EH (cell line): Measurements from ENCODE around the gene PPP2R5A.
"Not testable (repeated sequence)": the region's sequence is repeated elsewhere in the genome, so short reads cannot be mapped to it uniquely, and the experiment has no call there.

ENCODE experiments used
- DNase-seq: peaks from one replicate; pipeline ENCODE4 v3.0.0-alpha.2; 2015; ENCODE audit warnings: low read depth

The PPP2R5A gene

DNA sequence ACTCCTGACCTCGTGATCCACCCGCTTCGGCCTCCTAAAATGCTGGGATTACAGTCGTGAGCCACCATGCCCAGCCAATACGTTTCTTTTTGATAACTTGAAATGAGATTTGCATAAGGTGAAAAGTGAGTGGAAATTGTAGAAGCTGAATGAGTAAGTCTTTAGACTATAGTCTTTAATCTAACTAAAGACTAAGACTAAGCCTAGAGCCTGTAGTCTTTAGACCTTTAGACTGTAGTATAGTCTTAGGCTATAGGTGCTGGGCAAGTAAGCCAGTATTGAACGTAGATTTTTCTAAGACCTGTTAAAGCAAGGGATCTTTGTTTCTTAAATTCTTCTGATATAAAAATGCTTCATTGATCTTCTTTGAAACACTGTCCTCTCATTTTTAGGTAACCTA, 12.1 kb downstream of the PPP2R5A start:
- DNase-seq, result no peak

DNA sequence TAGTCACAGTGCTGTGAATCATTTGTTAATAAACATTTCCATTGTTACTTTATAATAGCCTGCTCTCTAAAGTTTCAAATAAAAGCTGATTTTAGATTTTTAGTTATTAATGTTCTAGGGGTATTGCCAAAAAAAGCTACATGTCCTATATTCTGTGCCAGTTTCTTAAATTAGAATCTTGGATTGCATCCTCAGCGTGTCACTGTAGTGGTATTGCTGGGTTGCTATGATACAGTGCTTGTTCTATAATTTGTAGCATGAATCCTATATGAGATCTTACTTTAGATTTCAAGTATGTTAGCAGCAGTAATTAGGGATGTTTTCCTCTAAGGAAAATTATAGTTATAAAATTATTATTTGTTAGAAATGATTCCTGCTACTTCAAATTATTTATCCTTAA, 16.4 kb downstream of the PPP2R5A start:
- DNase-seq, result peak; percentile 47

DNA sequence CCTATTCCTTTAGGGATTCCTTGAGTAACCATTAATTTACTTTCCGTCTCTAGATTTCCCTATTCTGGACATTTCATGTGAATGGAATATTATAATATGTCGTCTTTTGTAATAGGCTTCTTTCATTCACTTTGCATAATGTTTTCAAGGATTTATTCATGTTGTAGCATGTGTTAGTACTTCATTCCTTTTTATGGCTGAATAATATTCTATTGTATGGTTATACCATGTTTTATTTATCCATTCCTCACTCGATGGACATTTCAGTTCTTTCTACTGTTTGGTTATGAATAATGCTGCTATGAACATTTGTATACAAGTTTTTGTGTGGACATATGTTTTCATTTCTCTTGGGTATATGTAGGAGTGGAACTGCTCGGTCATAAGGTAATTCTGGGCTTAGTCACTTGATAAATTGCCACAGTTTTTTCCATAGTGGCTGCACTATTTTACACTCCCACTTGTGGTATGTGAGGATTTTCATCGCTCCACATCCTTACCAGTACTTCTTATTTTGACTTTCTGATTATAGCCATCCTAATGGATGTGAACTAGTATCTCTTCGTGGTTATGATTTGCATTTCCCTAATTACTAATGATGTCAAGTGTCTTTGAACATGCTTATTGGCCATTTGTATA, 17.7 kb downstream of the PPP2R5A start:
- peak; percentile 58 for DNase-seq

GRCh38 chr1:212305342-212305741, 20.1 kb downstream of the PPP2R5A start:
- no peak for DNase-seq

- DNase-seq, result not testable (repeated sequence)
Measured at GRCh38 chr1:212305984-212306452, 20.8 kb downstream of the PPP2R5A start.

GRCh38 chr1:212309967-212310366, 24.8 kb downstream of the PPP2R5A start:
- no peak for DNase-seq

- no peak for DNase-seq
Measured at GRCh38 chr1:212310383-212310782, 25.2 kb downstream of the PPP2R5A start.

DNA sequence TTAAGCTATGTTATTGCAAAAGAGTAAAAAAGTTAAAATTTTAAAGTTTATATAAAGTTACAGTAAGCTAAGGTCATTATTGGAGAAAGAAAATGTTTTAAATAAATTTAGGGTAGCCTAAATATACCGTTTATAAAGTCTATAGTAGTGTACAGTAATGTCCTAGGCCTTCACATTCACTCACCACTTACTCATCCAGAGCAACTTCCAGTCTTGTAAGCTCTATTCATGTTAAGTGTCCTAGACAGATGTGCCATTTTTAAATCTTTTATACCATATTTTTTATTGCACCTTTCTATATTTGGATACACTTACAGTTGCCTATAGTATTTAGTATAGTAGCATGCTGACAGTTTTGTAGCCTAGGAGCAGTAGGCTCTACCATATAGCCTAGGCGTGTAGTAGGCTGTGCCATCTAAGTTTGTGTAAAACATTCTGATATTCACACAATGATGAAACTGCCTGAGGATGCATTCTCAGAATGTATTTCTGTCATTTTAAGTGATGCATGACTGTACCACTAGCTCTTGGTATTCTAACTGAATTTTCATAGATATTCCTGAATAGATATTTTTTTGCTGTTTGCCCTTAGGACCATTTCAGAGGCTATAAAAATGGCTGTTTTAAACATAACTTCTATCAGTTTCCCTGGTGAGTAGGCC, 26.8 kb downstream of the PPP2R5A start:
- peak; percentile 67 for DNase-seq

- DNase-seq, result peak; percentile 88
Measured at GRCh38 chr1:212313616-212314015, 28.4 kb downstream of the PPP2R5A start.

DNA sequence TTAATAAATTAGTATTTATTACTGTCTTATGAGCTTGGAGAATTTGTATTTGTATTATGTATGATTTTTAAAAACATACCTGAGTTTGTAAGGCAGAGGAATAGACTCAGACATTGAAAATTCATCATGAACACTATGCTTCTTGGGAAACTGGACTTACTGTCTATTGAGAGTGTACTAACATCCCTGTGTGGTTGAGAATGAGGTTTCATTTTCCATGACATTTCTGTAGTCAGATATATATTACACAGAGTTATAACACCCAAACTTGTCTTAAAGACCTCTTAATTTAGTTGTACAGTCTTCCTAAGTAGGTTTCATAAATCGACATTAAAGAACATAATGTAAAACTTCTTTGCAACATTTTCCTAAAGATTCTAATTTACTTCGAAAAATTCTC, 30.0 kb downstream of the PPP2R5A start:
- no peak for DNase-seq

DNA sequence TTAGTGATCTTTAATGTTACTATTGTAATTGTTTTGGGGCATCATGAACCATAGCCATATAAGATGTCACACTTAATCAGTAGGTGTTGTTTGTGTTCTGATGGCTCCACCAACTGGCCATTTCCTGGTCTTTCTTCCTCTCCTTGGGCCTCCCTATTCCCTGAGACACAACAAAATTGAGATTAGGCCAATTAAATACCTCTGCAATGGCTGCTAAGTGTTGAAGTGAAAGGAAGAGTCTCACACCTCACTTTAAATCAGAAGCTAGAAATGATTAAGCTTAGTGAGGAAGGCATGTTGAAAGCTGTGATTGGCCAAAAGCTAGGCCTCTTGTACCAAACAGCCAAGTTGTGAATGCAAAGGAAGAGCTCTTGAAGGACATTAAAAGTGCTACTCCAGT, 30.7 kb downstream of the PPP2R5A start:
- peak; percentile 45 for DNase-seq

- peak; percentile 30 for DNase-seq
Measured at GRCh38 chr1:212317916-212318315, 32.7 kb downstream of the PPP2R5A start.

DNA sequence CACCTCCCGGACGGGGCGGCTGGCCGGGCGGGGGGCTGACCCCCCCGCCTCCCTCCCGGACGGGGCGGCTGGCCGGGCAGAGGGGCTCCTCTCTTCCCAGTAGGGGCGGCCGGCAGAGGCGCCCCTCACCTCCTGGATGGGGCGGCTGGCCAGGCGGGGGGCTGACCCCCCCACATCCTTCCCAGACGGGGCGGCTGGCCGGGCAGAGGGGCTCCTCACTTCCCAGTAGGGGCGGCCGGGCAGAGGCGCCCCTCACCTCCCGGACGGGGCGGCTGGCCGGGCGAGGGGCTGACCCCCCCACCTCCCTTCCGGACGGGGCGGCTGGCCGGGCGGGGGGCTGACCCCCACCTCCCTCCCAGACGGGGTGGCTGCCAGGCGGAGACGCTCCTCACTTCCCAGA, 35.8 kb downstream of the PPP2R5A start:
- DNase-seq, result not testable (repeated sequence)

GRCh38 chr1:212323066-212323465, 37.9 kb downstream of the PPP2R5A start:
- DNase-seq, result no peak

GRCh38 chr1:212326541-212326940, 41.3 kb downstream of the PPP2R5A start:
- no peak for DNase-seq

DNA sequence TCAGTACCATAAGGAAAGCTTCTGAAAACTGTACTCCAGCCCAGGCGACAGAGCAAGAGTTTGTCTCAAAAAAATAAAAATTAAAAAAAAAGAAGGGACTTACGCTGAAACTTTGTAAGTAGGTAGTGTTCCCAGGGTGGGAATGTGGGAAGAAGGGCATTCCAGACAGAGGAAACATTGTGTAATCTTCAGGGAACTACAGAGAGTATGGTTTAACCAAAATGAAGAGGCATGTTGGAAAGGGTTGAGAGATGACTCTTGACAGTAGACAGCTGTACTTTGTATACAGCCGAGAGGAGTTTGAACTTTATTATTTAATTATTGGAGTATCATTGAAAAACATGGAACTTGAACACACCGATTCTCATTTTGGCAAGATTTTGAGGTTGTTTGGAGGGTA, 43.0 kb downstream of the PPP2R5A start:
- peak; percentile 22 for DNase-seq

DNA sequence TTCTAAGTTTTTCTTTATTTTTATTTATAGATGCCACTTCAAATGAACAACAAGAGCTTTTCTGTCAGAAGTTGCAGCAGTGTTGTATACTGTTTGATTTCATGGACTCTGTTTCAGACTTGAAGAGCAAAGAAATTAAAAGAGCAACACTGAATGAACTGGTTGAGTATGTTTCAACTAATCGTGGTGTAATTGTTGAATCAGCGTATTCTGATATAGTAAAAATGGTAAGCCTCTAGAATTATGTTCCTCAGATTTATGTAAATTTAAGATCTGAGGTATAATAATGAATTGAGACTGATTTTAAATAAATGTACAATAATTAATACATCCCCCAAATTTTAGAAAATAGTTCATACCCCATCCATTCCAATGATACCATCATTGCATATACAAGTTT, 43.9 kb downstream of the PPP2R5A start:
- DNase-seq, result no peak

DNA sequence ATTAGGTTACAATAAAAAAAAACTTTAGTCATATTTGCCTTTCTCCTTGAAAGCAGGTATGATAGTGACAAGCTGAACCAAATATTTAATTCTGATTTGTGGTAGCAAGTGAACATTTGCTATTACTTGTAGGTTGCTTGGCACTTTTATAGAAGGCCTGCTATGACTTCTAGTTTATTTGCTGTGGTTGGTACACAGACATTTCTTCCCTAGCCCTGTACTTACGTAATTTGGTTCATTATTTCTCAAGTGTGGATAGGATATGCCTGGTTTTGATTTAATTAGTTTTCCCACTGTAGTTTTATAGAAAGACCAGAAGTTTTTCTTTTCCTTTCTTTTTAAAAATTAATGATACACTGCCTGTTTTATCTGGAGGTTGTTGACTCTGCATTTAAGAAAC, 55.9 kb downstream of the PPP2R5A start:
- no peak for DNase-seq

DNA sequence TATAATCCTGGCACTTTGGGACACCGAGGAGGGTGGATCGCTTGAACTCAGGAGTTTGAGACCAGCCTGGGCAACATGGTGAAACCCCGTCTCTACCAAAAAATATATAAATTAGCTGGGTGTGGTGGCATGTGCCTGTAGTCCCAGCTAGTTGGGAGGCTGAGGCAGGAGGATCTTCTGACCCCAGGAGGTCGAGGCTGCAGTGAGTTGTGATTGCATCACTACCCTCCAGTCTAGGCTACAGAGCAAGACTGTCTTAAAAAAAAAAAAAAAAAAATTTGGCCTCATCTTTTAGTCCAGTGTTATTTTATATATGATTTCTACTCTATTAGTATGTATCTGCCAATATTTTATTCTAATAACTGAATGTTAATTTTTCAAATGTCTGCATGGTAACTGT, 59.7 kb downstream of the PPP2R5A start:
- no peak for DNase-seq

DNA sequence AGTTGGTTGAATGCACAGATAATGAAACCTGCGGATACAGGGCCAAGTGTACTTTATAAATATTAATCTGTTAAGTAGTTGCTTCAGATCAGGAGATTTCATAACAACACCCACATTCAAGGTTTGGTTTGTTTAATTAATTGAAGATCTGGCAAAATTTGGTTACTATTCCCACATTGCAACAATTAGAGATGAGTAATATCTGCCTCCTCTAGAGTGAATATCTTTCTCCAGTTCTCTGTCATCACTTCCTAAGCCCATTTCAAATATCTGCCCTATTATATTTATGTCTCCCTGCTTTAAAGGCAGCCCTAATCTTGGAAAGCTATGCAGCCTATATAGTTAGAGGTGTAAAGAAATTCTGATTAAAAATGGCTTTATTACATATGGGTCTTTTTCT, 61.4 kb downstream of the PPP2R5A start:
- DNase-seq, result no peak

DNA sequence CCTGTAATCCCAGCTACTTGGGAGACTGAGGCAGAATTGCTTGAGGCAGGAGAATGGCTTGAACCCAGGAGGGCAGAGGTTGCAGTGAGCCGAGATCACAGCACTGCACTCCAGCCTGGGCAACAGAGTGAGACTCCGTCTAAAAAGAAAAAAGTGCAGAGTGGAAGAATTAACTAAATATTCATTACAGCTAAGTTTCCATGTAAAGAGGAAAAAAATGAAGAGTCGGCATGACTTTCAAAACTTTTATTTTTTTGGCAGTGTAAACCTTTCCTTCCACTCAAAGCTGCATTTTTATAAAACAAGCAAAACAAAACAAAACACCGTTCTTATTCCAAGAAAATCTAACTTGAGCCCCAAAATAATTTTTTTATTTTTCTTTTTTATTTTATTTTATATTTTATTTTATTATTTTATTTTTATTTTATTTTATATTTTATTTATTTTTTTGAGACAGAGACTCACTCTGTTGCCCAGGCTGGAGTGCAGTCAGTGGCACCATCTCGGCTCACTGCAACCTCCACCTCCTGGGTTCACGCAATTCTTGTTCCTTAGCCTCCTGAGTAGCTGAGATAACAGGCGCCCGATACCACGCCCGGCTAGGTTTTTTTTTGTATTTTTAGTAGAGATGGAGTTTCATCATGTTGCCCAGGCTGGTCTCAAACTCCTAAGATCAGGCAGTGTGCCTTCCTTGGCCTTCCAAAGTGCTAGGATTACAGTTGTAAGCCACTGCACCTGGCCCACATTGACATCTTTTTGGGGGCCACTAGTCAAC, 66.6 kb downstream of the PPP2R5A start:
- DNase-seq, result no peak

DNA sequence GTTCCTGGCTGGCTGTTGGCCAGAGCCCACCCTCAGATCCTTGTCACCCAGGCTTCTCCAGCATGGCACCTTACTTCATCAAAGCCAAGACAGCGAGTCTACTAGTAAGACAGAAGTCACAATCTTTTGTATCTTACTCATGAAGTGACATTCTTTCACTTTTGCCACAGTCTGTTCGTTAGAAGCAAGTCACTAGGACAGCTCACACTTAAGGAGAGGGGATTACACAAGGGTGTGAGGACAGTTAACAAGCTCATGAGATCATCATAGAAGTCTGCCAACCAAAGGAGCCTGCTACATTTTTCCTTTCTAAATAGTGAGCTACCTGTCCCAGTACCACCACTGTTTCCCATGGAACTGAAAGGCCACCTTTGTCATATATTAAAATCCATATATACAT, 68.0 kb downstream of the PPP2R5A start:
- DNase-seq, result peak; percentile 32

DNA sequence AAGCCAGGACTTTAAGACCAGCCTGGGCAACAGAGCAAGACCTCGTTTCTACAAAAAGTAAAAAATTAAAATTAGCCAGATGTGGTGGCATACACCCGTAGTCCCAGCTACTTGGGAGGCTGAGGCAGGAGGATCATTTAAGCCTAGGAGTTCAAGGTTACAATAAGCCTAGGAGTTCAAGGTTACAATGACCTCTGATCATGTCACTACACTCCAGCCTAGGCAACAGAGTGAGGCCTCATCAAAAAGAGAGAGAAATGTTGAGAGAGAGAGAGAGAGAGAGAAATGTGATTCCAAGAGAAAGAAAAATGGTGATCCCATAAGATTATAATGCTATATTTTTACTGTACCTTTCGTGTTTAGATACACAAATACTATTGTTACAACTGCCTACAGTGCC, 69.3 kb downstream of the PPP2R5A start:
- DNase-seq, result no peak
